H9 (cell line): ENCODE data around the gene WFDC1. TPM values are rescaled to one million over a fixed set of nuclear protein-coding genes. Genes with fewer than 3 reads are reported as not detected.

Source experiments
- DNase-seq: peaks from one replicate; pipeline ENCODE4 v3.0.0-alpha.2; 2017
- H2AFZ ChIP-seq: one replicate; pipeline ENCODE4 v1.6.1; 2013; ENCODE audit warnings: mild to moderate bottlenecking, low read length, control low read depth, moderate library complexity
- H2AK5ac ChIP-seq: 2 replicates; pipeline ENCODE4 v1.6.1; 2013; ENCODE audit warnings: low read length, control low read depth, mixed read lengths; ENCODE audit not compliant: insufficient read length
- H2BK120ac ChIP-seq: one replicate; pipeline ENCODE4 v1.6.1; 2013; ENCODE audit warnings: low read depth, mild to moderate bottlenecking, low read length, control low read depth, inconsistent platforms; ENCODE audit not compliant: poor library complexity, severe bottlenecking
- H2BK12ac ChIP-seq: 2 replicates; pipeline ENCODE4 v1.6.1; 2013; ENCODE audit warnings: low read length, control low read depth, mixed read lengths, low read depth; ENCODE audit not compliant: insufficient read length
- H2BK15ac ChIP-seq: 2 replicates; pipeline ENCODE4 v1.6.1; 2013; ENCODE audit warnings: low read depth, low read length, control low read depth
- H2BK20ac ChIP-seq: one replicate; pipeline ENCODE4 v1.6.1; 2013; ENCODE audit warnings: low read depth, mild to moderate bottlenecking, low read length, control low read depth, inconsistent platforms; ENCODE audit not compliant: poor library complexity, severe bottlenecking
- H2BK5ac ChIP-seq: 2 replicates; pipeline ENCODE4 v1.6.1; 2013; ENCODE audit warnings: low read length, control low read depth, mixed read lengths; ENCODE audit not compliant: insufficient read length
- H3K14ac ChIP-seq: 2 replicates; pipeline ENCODE4 v1.6.1; 2013; ENCODE audit warnings: low read length, control low read depth; ENCODE audit not compliant: insufficient read depth
- H3K18ac ChIP-seq: 2 replicates; pipeline ENCODE4 v1.6.1; 2013; ENCODE audit warnings: low read depth, mild to moderate bottlenecking, mixed read lengths, low read length, control low read depth; ENCODE audit not compliant: insufficient read length
- H3K23ac ChIP-seq: 2 replicates; pipeline ENCODE4 v1.6.1; 2013; ENCODE audit warnings: low read length, control low read depth, mixed read lengths, low read depth; ENCODE audit not compliant: insufficient read length
- H3K23me2 ChIP-seq: 2 replicates; pipeline ENCODE4 v1.6.1; 2013; ENCODE audit warnings: low read depth, mild to moderate bottlenecking, mixed read lengths, low read length, control low read depth; ENCODE audit not compliant: insufficient read length, poor library complexity, severe bottlenecking
- H3K27ac ChIP-seq: 2 replicates; pipeline ENCODE4 v1.5.1; 2013; ENCODE audit warnings: low read length, control low read depth, mixed read lengths, low read depth; ENCODE audit not compliant: insufficient read length
- H3K27me3 ChIP-seq: 2 replicates; pipeline ENCODE4 v1.6.1; 2013; ENCODE audit warnings: low read length, control low read depth, inconsistent platforms; ENCODE audit not compliant: insufficient read depth
- H3K4ac ChIP-seq: 2 replicates; pipeline ENCODE4 v1.6.1; 2013; ENCODE audit warnings: low read depth, mild to moderate bottlenecking, control low read depth, inconsistent platforms, low read length, moderate library complexity
- H3K4me1 ChIP-seq: 2 replicates; pipeline ENCODE4 v1.6.1; 2013; ENCODE audit warnings: low read length, control low read depth, inconsistent platforms; ENCODE audit not compliant: insufficient read depth
- H3K4me2 ChIP-seq: 2 replicates; pipeline ENCODE4 v1.6.1; 2013; ENCODE audit warnings: low read length, control low read depth, mixed read lengths; ENCODE audit not compliant: insufficient read length, insufficient read depth
- H3K56ac ChIP-seq: 2 replicates; pipeline ENCODE4 v1.6.1; 2013; ENCODE audit warnings: low read depth, mild to moderate bottlenecking, mixed read lengths, low read length, control low read depth; ENCODE audit not compliant: insufficient read length
- H3K79me1 ChIP-seq: 2 replicates; pipeline ENCODE4 v1.6.1; 2013; ENCODE audit warnings: low read depth, mild to moderate bottlenecking, moderate library complexity, low read length, control low read depth, inconsistent platforms; ENCODE audit not compliant: insufficient read depth, poor library complexity, severe bottlenecking
- H3K79me2 ChIP-seq: 2 replicates; pipeline ENCODE4 v1.6.1; 2013; ENCODE audit warnings: low read length, control low read depth, inconsistent platforms; ENCODE audit not compliant: insufficient read depth
- H3K9ac ChIP-seq: 2 replicates; pipeline ENCODE4 v1.6.1; 2013; ENCODE audit warnings: low read length, control low read depth, mixed read lengths; ENCODE audit not compliant: insufficient read length; ENCODE audit errors: extremely low read depth
- H3K9me3 ChIP-seq: one replicate; pipeline ENCODE4 v1.6.1; 2013; ENCODE audit warnings: low read depth, low read length, inconsistent platforms; ENCODE audit not compliant: control insufficient read depth
- H3T11ph ChIP-seq: one replicate; pipeline ENCODE4 v1.6.1; 2013; ENCODE audit warnings: mild to moderate bottlenecking, low read length, control low read depth, inconsistent platforms
- H4K20me1 ChIP-seq: one replicate; pipeline ENCODE4 v1.6.1; 2013; ENCODE audit not compliant: control insufficient read depth, insufficient read length, insufficient read depth
- H4K5ac ChIP-seq: 2 replicates; pipeline ENCODE4 v1.6.1; 2013; ENCODE audit warnings: low read depth, mild to moderate bottlenecking, mixed read lengths, low read length, control low read depth; ENCODE audit not compliant: insufficient read length
- H4K8ac ChIP-seq: replicated peaks from 2 replicates; pipeline ENCODE4 v1.6.1; 2013; ENCODE audit warnings: low read length, control low read depth, mixed read lengths, low read depth; ENCODE audit not compliant: insufficient read length
- H4K91ac ChIP-seq: 2 replicates; pipeline ENCODE4 v1.6.1; 2013; ENCODE audit warnings: low read depth, mild to moderate bottlenecking, moderate library complexity, mixed read lengths, low read length, control low read depth; ENCODE audit not compliant: insufficient read length
- H3K27ac Mint-ChIP-seq, 3 experiments: 2 replicates in 2 of 3; 3 replicates in 1 of 3; pipeline ENCODE4 v1.8.0; 2020 to 2021; ENCODE audit warnings: mixed read lengths in 3 of 3, mild to moderate bottlenecking in 1 of 3, moderate library complexity in 1 of 3
- H3K27me3 Mint-ChIP-seq: 2 replicates; pipeline ENCODE4 v1.8.0; 2021; ENCODE audit warnings: low read depth, mild to moderate bottlenecking, moderate library complexity, mixed read lengths
- H3K36me3 Mint-ChIP-seq, 3 experiments: 2 replicates in 2 of 3; 3 replicates in 1 of 3; pipeline ENCODE4 v1.8.0; 2020 to 2021; ENCODE audit warnings: low read depth in 3 of 3, mixed read lengths in 3 of 3; ENCODE audit not compliant: insufficient read depth in 1 of 3
- H3K4me1 Mint-ChIP-seq, 2 experiments: 2 replicates each; pipeline ENCODE4 v1.8.0; 2020; ENCODE audit warnings: mixed read lengths in 2 of 2
- H3K4me3 Mint-ChIP-seq, 2 experiments: 2 replicates in 1 of 2; 3 replicates in 1 of 2; pipeline ENCODE4 v1.8.0; 2020 to 2021; ENCODE audit warnings: mild to moderate bottlenecking in 2 of 2, mixed read lengths in 2 of 2, moderate library complexity in 1 of 2
- H3K9me3 Mint-ChIP-seq, 2 experiments: 2 replicates in 1 of 2; 3 replicates in 1 of 2; pipeline ENCODE4 v1.8.0; 2020; ENCODE audit warnings: mild to moderate bottlenecking in 2 of 2, mixed read lengths in 2 of 2, moderate library complexity in 1 of 2
- WGBS: extraction: QIAGEN DNeasy Blood & Tissue Kit; methylation state at CpG from one replicate; pipeline ENCODE4 v1.1.7; 2013; ENCODE audit warnings: missing lambda C conversion rate, low lambda C conversion rate, mixed read lengths; ENCODE audit not compliant: insufficient read length; ENCODE audit errors: extremely low coverage; 5-methylcytosine and 5-hydroxymethylcytosine counted together
- total RNA-seq: library from RNA; stranded (reverse); gene quantifications from 2 replicates; pipeline ENCODE4 v1.2.1, GENCODE V29; 2021
- TF ChIP-seq, protein P1 (sequence below): fragments of 200-600 bp; sonication (generic); conservative IDR thresholded peaks from 3 replicates; pipeline ENCODE4 v1.8.0; 2021; ENCODE audit warnings: antibody characterized with exemption, mild to moderate bottlenecking

Gene WFDC1
- total RNA-seq, 1 experiment from 2014 or later = 0.24 TPM

DNA sequence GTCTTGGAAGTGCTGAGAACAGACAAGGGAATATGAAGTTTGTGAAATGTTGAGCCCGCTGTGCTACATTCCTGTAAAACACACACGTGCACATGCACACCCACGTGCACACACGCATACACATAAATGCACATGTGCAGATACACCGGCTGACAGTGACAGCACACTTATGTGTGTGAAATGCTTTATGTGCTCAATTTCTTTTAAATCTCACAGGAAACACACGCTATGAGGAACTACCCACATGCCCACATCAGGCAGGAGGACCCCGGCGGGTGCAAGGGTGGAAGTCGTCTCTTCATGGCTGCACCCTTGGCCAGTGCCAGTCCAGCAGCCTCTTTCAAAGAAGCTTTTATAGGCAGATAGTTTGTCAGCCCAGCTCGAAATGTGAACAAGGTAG, 561 bp upstream of the WFDC1 start:
- no peak for DNase-seq
- Mint-ChIP-seq H3K4me1 (peaks cover 46 to 48% of the 10 kb centered on the region in 2 experiments), H3K9me3 (no peaks in the 10 kb centered on the region; a peak in 1 of 5 replicates), H3K36me3 (no peaks in the 10 kb centered on the region; a peak in 1 of 7 replicates), H3K27ac (no peak overlapping the region; a peak in 1 of 7 replicates), H3K4me3 (no peak overlapping the region; a peak in 1 of 5 replicates), H3K27me3 (peaks cover 33% of the 10 kb centered on the region)
- H3K27ac ChIP-seq = no peak overlapping the region
- H3K27me3 ChIP-seq = no peaks in the 10 kb centered on the region
- no CpG with 5 or more reads among the region's 10 CpGs for WGBS
- no peak overlapping the region for H3K56ac ChIP-seq
- no peak overlapping the region for H3K18ac ChIP-seq
- H2BK20ac ChIP-seq = no peak overlapping the region
- H3K14ac ChIP-seq = no peak overlapping the region
- H2BK5ac ChIP-seq = no peak overlapping the region
- no peaks in the 10 kb centered on the region for H3K9me3 ChIP-seq
- no peaks in the 10 kb centered on the region for H4K20me1 ChIP-seq
- H3K23ac ChIP-seq = no peak overlapping the region
- H4K91ac ChIP-seq = no peak overlapping the region
- H2BK15ac ChIP-seq = no peak overlapping the region
- H3K23me2 ChIP-seq = peaks cover 2% of the 10 kb centered on the region
- no peak overlapping the region for H4K5ac ChIP-seq
- H3K9ac ChIP-seq = no peak overlapping the region
- H3K79me2 ChIP-seq = no peaks in the 10 kb centered on the region
- H3K4ac ChIP-seq = no peak overlapping the region
- H2AFZ ChIP-seq = no peak overlapping the region
- peaks cover 5% of the 10 kb centered on the region; the same call in 1 of the 2 replicates for H3K4me1 ChIP-seq
- no peak overlapping the region for H2BK12ac ChIP-seq
- H4K8ac ChIP-seq = no peak overlapping the region
- H3K4me2 ChIP-seq = no peak overlapping the region
- no peak overlapping the region for H2BK120ac ChIP-seq
- no peak overlapping the region for H2AK5ac ChIP-seq
- H3K79me1 ChIP-seq = no peaks in the 10 kb centered on the region
- TF ChIP-seq, protein P1, sequence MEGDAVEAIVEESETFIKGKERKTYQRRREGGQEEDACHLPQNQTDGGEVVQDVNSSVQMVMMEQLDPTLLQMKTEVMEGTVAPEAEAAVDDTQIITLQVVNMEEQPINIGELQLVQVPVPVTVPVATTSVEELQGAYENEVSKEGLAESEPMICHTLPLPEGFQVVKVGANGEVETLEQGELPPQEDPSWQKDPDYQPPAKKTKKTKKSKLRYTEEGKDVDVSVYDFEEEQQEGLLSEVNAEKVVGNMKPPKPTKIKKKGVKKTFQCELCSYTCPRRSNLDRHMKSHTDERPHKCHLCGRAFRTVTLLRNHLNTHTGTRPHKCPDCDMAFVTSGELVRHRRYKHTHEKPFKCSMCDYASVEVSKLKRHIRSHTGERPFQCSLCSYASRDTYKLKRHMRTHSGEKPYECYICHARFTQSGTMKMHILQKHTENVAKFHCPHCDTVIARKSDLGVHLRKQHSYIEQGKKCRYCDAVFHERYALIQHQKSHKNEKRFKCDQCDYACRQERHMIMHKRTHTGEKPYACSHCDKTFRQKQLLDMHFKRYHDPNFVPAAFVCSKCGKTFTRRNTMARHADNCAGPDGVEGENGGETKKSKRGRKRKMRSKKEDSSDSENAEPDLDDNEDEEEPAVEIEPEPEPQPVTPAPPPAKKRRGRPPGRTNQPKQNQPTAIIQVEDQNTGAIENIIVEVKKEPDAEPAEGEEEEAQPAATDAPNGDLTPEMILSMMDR = no peak
- no peak overlapping the region for H3T11ph ChIP-seq
